ENCODE results near the gene GDPD5. TPM values are rescaled to one million over a fixed set of nuclear protein-coding genes. Genes with fewer than 3 reads are reported as not detected.
A peak's percentile ranks its signal among the peaks of the same experiment; 100 is the strongest.

Gene GDPD5
- polyA plus RNA-seq, 2 of the 4 experiments (the other 2 are of a cell fraction), result 3.9 to 5.9 TPM

GRCh38 chr11:75463106-75463774 lies 62.5 kb downstream of the GDPD5 start:
- no peak overlapping the region for H3K27ac ChIP-seq
- TF ChIP-seq NPAS2 (CRISPR knock-in tag; IDR thresholded peaks at IDR 0.05; ENCODE audit: borderline replicate concordance), result no peak
- TF ChIP-seq BCL3 (IDR thresholded peaks at IDR 0.05), result no peak
- TF ChIP-seq, protein P1, sequence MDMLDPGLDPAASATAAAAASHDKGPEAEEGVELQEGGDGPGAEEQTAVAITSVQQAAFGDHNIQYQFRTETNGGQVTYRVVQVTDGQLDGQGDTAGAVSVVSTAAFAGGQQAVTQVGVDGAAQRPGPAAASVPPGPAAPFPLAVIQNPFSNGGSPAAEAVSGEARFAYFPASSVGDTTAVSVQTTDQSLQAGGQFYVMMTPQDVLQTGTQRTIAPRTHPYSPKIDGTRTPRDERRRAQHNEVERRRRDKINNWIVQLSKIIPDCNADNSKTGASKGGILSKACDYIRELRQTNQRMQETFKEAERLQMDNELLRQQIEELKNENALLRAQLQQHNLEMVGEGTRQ (IDR thresholded peaks at IDR 0.05), result no peak
- no peak for TF ChIP-seq RCOR1 (IDR thresholded peaks at IDR 0.05; ENCODE audit: low read depth, low read length)
- peak; percentile 19 for TF ChIP-seq ZFP36 (IDR thresholded peaks at IDR 0.05; ENCODE audit: borderline replicate concordance, partially characterized antibody)
- TF ChIP-seq CHD4 (IDR thresholded peaks at IDR 0.05; ENCODE audit: borderline replicate concordance), result no peak
- peak; percentile 79 for TF ChIP-seq MAFK (IDR thresholded peaks at IDR 0.05; ENCODE audit: partially characterized antibody)
- POLR2A ChIA-PET, result no interaction called here
- CTCF ChIA-PET, result interaction anchor here (1.0 to 6.9 kb wide), 4 partner anchors 9 to 71 kb away, joined by 3 to 59 read pairs (median 3); partner anchors contain the start of gene GDPD5
- no peak overlapping the region for H3K4me2 ChIP-seq
- WGBS (ENCODE audit: missing lambda C conversion rate), result 75% methylated on average over 11 of the region's 11 CpGs
- no peaks in the 10 kb centered on the region for H3K9me3 ChIP-seq
- H3K4me3 ChIP-seq, result no peak overlapping the region
- FAIRE-seq (no peak), ATAC-seq (no peak), DNase-seq (ENCODE audit: low read depth in 1 of 2, low spot score in 1 of 2) (no peak)
- no peaks in the 10 kb centered on the region for H3K4me1 ChIP-seq

- 0 out of 6 replicates have a peak overlapping the region, but pooled peaks of 1 of the 2 experiments have one; percentile 19 for H3K27ac ChIP-seq
- no peak overlapping the region for H3K4me2 ChIP-seq
- no peak overlapping the region for H3K4me3 ChIP-seq
- peak in 1 of 2 experiments; percentile 16; a peak in 1 of 6 replicates for ATAC-seq
- ChIA-PET POLR2A (no interaction called here), CTCF (interaction anchor here (0.6 to 6.9 kb wide), 6 partner anchors 19 to 248 kb away, joined by 3 to 59 read pairs (median 3); partner anchors contain the start of gene GDPD5)
- 85% methylated on average over 5 of the region's 5 CpGs for WGBS (ENCODE audit: missing lambda C conversion rate)
- H3K9me3 ChIP-seq, result no peaks in the 10 kb centered on the region
- no peaks in the 10 kb centered on the region for H3K4me1 ChIP-seq
- DNase-seq (ENCODE audit: low read depth in 1 of 2, low spot score in 1 of 2), result no peak
- FAIRE-seq, result no peak
- TF ChIP-seq ZFP36 (IDR thresholded peaks at IDR 0.05; ENCODE audit: borderline replicate concordance, partially characterized antibody), result peak; percentile 58
- no peak for TF ChIP-seq CBX8 (IDR thresholded peaks at IDR 0.05)
- TF ChIP-seq, protein P2, sequence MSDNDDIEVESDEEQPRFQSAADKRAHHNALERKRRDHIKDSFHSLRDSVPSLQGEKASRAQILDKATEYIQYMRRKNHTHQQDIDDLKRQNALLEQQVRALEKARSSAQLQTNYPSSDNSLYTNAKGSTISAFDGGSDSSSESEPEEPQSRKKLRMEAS (IDR thresholded peaks at IDR 0.05), result no peak
- no peak for TF ChIP-seq EHMT2 (IDR thresholded peaks at IDR 0.05; ENCODE audit: low read depth)
- TF ChIP-seq TP53 (CRISPR knock-in tag; IDR thresholded peaks at IDR 0.05), result no peak
- TF ChIP-seq POLR2A (IDR thresholded peaks at IDR 0.05; ENCODE audit: low read length), result no peak
- TF ChIP-seq TFCP2L1 (CRISPR knock-in tag; IDR thresholded peaks at IDR 0.05), result no peak
- no peak for TF ChIP-seq HEYL (CRISPR knock-in tag; IDR thresholded peaks at IDR 0.05)
- TF ChIP-seq ESRRA (IDR thresholded peaks at IDR 0.05; ENCODE audit: borderline replicate concordance, low read length), result no peak
Measured at GRCh38 chr11:75462117-75462653, 63.6 kb downstream of the GDPD5 start.

DNA sequence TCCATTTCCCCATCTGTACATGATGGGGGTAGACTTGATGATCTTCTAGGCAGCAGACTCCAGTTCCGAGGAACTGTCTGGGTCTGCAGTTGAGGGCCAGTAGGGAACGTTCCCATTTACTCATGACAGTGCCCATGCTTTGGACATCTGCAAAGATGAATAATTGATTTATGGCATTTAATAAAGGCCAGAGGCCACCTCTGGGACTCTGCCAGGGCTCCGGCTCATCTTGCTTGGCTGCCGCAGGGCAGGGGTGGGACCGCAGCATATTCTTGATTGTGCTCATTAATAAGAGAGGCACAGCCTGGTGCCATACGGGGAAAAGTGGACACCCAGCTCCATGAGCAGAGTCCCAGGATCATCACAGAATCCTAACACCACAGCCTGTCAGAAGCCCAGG lies 64.6 kb downstream of the GDPD5 start:
- TF ChIP-seq JUNB (IDR thresholded peaks at IDR 0.05) (no peak), KDM1A (IDR thresholded peaks at IDR 0.05; ENCODE audit: low read depth) (no peak), MAFK (IDR thresholded peaks at IDR 0.05; ENCODE audit: partially characterized antibody) (no peak), EHMT2 (IDR thresholded peaks at IDR 0.05; ENCODE audit: low read depth) (no peak), CHD2 (IDR thresholded peaks at IDR 0.05; ENCODE audit: low read length, partially characterized antibody) (no peak), ZNF302 (CRISPR knock-in tag; IDR thresholded peaks at IDR 0.05) (no peak), CBX8 (IDR thresholded peaks at IDR 0.05) (no peak), ZC3H11A (IDR thresholded peaks at IDR 0.05) (no peak), PHF8 (IDR thresholded peaks at IDR 0.05; ENCODE audit: borderline replicate concordance, low read depth) (no peak), RARB (CRISPR knock-in tag; IDR thresholded peaks at IDR 0.05) (no peak), FOSB (CRISPR knock-in tag; IDR thresholded peaks at IDR 0.05) (no peak), RAD21 (conservative IDR thresholded peaks at IDR 0.05 in 1 of 2, IDR thresholded peaks at IDR 0.05 in 1 of 2) (no peak), GATA3 (IDR thresholded peaks at IDR 0.05; ENCODE audit: borderline replicate concordance) (no peak), EP300 (IDR thresholded peaks at IDR 0.05) (no peak)
- TF ChIP-seq, protein P2 (IDR thresholded peaks at IDR 0.05), result no peak
- ATAC-seq (no peak), DNase-seq (ENCODE audit: low read depth in 1 of 2, low spot score in 1 of 2) (no peak), FAIRE-seq (no peak)
- ChIA-PET CTCF (interaction anchor here (0.7 to 6.9 kb wide), 7 partner anchors 9 to 212 kb away, joined by 3 to 59 read pairs (median 3); no protein-coding TSS in a partner anchor), POLR2A (no interaction called here)
- no peak overlapping the region for H3K4me3 ChIP-seq
- H3K4me2 ChIP-seq, result no peak overlapping the region
- H3K9me3 ChIP-seq, result no peaks in the 10 kb centered on the region
- H3K4me1 ChIP-seq, result no peaks in the 10 kb centered on the region
- no peak overlapping the region for H3K27ac ChIP-seq
- whole genome bisulfite sequencing (ENCODE audit: missing lambda C conversion rate), result 92% methylated on average over 6 of the region's 6 CpGs
